ENCODE data around the gene SH3TC2.
"Not testable (repeated sequence)": the region's sequence is repeated elsewhere in the genome, so short reads cannot be mapped to it uniquely, and the experiment has no call there.

Gene SH3TC2

GRCh38 chr5:149063017-149063687, at the start of gene SH3TC2:
TSS of gene SH3TC2 (minus strand) at chr5:149063062. CDS start at chr5:149063022, 40 bp downstream.
- DNase-seq, result no peak

- DNase-seq, result no peak
These were observed 47.5 kb upstream of the SH3TC2 start for GRCh38 chr5:149110406-149110805.

GRCh38 chr5:149108651-149109280, 45.9 kb upstream of the SH3TC2 start:
- no peak for DNase-seq

- DNase-seq, result no peak
These were observed 37.5 kb upstream of the SH3TC2 start for GRCh38 chr5:149100331-149100730.

- no peak for DNase-seq
These were observed 37.1 kb upstream of the SH3TC2 start for GRCh38 chr5:149099920-149100319.

GRCh38 chr5:149094996-149095395, 32.1 kb upstream of the SH3TC2 start:
- DNase-seq, result no peak

GRCh38 chr5:149093625-149094024, 30.8 kb upstream of the SH3TC2 start:
- no peak for DNase-seq

GRCh38 chr5:149089796-149090195, 26.9 kb upstream of the SH3TC2 start:
- DNase-seq, result no peak

GRCh38 chr5:149088686-149089085, 25.8 kb upstream of the SH3TC2 start:
- no peak for DNase-seq

- no peak for DNase-seq
These were observed 21.0 kb upstream of the SH3TC2 start for GRCh38 chr5:149083846-149084245.

- DNase-seq, result no peak
These were observed 19.4 kb upstream of the SH3TC2 start for GRCh38 chr5:149082271-149082670.

GRCh38 chr5:149080294-149080693, 17.4 kb upstream of the SH3TC2 start:
- no peak for DNase-seq

GRCh38 chr5:149079883-149080282, 17.0 kb upstream of the SH3TC2 start:
- no peak for DNase-seq

- not testable (repeated sequence) for DNase-seq
These were observed 11.2 kb upstream of the SH3TC2 start for GRCh38 chr5:149074071-149074470.

- no peak for DNase-seq
These were observed 10.4 kb upstream of the SH3TC2 start for GRCh38 chr5:149073213-149073612.

GRCh38 chr5:149072791-149073190, 9.9 kb upstream of the SH3TC2 start:
- no peak for DNase-seq

GRCh38 chr5:149072376-149072775, 9.5 kb upstream of the SH3TC2 start:
- no peak for DNase-seq

- no peak for DNase-seq
These were observed 8.9 kb upstream of the SH3TC2 start for GRCh38 chr5:149071756-149072155.

- no peak for DNase-seq
These were observed 8.4 kb upstream of the SH3TC2 start for GRCh38 chr5:149071216-149071615.

- DNase-seq, result no peak
These were observed 6.8 kb upstream of the SH3TC2 start for GRCh38 chr5:149069711-149070110.

GRCh38 chr5:149063896-149064478, 1.1 kb upstream of the SH3TC2 start:
- DNase-seq, result no peak

GRCh38 chr5:149062371-149063016, 368 bp downstream of the SH3TC2 start:
- no peak for DNase-seq

- no peak for DNase-seq
These were observed 1.5 kb downstream of the SH3TC2 start for GRCh38 chr5:149061341-149061740.

GRCh38 chr5:149060325-149060724, 2.5 kb downstream of the SH3TC2 start:
- no peak for DNase-seq
